NCI-H345 treated with DMSO at 0.1 percent for 48 hours (cell line): ENCODE data around the gene FBXW2.
"Not testable (repeated sequence)": the region's sequence is repeated elsewhere in the genome, so short reads cannot be mapped to it uniquely, and the experiment has no call there.

ENCODE experiments used
- DNase-seq: peaks from one replicate; lab custom pipeline; 2025; ENCODE audit not compliant: unreplicated experiment; lab: John Stamatoyannopoulos, UW

Gene FBXW2

DNA sequence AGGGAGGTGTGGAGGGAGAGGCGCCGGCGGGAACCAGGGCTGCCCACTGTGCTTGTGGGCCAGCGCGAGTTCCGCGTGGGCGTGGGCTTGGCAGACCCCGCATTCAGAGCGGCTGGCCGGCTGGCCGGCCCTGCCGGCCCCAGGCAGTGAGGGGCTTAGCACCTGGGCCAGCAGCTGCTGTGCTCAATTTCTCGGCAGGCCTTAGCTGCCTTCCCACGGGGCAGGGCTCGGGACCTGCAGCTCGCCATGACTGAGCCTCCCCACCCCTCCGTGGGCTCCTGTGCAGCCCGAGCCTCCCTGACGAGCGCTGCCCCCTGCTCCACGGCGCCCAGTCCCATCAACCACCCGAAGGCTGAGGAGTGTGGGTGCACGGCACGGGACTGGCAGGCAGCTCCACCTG lies 46.9 kb downstream of the FBXW2 start:
- DNase-seq: not testable (repeated sequence)

DNA sequence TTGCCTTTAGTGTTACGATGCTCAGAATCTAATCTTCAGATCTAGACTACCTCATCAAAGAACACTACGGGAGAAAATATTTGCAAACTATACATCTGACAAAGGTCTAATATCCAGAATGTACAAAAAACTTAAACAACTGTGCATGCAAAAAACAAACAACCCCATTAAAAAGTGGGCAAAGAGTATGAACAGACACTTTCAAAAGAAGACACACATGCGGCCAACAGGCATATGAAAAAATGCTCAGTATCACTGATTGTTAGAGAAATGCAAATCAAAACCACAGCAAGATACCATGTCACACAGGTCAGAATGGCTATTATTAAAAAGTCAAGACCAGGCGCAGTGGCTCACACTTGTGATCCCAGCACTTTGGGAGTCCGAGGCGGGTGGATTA lies 47.9 kb downstream of the FBXW2 start:
- DNase-seq: no peak

DNA sequence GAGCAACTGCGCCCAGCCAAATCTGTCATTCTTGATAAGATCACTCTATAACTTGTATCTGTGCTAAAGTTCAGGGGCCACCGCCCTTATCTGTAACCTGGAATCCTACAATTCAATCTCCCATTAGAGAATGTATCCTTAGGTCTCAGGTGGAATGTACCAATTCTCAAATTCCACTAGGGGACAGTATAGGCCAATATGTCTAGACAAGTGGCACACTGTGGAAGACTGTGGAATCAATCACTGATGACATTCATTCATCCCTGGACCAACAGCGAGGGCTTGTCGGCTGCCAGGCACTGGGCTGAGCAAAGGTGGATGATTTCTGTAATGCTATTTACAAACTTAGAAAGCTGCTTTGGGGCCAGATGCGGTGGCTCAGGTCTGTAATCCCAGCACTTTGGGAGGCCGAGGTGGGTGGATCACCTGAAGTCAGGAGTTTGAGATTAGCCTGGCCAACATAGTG lies 50.2 kb downstream of the FBXW2 start:
- DNase-seq: no peak

DNA sequence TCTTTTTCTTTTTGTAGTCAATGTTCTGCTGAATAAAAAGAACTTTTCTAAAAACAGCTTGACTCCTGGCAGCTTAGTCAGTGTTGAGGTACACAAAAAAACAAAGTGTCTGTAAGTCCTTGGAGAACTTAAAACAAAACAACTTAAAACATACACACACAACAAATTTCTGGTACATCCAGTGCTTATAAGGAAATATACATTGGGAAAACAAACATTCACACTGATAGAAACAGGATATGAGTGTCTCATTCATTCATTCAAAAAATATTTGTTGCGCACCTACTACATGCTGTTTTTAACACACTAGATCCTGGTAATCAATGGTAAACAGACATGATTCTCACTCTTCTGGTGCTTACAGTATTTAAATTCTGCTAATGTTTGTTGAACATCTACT lies 51.5 kb downstream of the FBXW2 start:
- DNase-seq: no peak

DNA sequence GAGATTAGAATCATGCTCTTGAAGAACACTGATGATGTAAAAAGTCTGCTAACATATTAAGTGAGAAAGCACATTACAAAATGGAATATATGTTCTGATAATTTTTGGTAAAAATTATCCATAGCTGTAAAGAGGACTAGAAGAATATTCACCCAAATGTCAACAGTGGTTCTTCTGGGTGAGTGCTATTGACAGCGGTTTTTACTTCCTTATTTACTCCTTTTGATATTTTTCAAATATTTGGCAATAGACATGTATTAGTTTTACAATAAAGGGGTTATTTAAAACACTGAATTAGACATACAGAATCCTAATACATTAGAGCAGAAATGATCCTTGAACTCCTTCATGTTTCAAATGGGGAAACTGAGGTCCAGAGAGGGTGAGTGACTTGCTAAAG lies 52.0 kb downstream of the FBXW2 start:
- DNase-seq: no peak

DNA sequence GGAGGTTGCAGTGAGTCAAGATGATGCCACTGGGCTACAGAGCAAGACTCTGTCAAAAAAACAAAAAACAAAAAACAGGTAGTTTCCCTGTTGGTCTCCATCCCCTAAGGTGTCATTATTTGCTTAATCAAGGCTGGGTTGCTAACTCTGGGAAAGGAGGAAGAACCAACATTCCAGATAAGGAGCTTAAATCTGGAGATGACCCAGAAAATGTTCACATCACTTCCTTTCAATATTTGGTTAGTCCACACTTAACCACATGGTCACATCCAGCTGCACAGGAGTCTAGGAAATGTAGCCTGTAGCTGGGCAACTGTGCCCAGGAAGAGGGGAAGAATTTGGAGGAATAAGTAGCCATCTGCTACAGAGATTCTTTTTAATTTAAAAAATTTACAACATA lies 53.1 kb downstream of the FBXW2 start:
- DNase-seq: no peak

DNA sequence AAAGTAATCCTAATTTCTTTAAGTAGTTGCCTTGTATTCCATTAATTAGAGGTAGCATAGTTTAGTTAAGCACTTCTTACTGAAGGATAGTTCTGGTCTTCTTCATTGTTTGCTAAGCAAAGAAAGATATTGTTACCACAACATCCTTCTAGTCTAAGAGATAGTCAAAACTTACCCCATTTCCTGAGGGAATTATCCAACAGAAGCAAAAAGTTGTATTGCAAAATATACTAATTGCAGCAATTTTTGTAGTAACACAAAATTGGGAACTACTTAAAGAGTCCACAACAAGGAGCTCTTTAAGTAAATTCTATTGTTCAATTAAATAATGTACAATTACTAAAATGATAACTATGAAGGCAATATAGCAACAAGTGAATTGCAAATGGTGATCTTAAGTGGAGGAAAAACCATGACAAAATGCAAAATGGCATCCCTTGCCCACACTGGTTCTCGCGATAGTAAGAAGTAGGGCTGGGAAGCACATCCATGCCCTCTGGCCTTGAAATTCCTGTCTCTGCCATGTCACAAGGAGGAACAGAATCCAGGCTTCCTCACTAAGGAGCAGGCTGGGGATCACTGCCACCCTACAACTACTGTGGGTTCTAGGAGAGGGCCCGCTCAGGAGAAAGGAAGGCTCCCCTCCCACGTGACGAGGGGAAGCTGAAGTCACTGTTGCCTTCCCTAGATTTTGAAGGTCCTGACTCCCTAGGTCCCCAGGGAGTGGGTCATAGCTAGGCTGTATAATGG lies 55.6 kb downstream of the FBXW2 start:
- DNase-seq: no peak

DNA sequence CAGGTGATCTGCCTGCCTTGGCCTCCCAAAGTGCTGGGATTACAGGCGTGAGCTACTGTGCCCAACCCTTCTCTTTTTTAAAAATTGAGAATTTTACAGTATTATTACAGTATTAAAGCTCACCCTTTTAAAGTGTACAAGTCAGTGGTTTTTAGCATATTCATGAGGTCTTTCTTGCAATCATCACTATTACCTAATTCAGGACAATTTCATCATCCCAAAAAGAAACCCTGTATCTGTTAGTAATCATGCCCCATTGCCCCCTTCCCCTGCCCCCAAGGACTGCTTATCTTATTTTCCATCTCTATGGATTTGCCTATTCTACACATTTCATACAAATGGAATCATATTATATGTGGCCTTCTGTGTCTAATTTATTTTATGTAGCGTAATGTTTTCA lies 56.3 kb downstream of the FBXW2 start:
- DNase-seq: no peak

DNA sequence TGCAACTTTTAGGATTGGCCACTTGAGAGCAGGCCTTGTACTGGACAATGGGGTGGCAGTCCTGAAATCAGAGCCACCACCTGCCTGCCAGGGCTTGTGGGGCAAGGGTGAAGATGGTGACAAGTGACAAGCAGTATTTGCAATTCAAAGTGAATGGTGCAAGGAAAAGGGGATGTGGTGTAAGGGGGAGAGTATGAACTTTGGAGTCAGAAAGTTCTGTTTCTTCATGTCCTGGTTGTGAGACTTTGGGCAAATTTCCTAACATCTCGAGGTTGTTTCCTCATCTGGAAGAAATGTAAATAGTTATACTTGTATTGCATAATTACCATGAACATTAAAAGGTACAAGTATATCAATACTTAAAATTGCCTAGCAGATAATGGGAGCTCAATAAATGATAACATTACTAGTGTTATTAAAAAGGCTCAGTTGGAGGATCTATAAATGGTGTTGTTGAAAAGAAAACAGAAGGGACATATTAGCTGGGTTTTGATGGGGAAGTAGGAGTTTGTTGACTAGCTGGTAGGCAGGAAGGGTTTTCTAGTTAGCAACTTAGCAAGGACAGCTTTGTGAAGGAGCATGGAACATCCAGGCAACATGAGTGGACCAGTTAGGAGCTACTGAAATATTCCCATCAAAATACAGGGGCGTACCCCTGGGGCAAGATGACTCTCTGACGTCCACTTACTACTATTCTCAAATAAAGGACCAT lies 57.6 kb downstream of the FBXW2 start:
- DNase-seq: no peak

DNA sequence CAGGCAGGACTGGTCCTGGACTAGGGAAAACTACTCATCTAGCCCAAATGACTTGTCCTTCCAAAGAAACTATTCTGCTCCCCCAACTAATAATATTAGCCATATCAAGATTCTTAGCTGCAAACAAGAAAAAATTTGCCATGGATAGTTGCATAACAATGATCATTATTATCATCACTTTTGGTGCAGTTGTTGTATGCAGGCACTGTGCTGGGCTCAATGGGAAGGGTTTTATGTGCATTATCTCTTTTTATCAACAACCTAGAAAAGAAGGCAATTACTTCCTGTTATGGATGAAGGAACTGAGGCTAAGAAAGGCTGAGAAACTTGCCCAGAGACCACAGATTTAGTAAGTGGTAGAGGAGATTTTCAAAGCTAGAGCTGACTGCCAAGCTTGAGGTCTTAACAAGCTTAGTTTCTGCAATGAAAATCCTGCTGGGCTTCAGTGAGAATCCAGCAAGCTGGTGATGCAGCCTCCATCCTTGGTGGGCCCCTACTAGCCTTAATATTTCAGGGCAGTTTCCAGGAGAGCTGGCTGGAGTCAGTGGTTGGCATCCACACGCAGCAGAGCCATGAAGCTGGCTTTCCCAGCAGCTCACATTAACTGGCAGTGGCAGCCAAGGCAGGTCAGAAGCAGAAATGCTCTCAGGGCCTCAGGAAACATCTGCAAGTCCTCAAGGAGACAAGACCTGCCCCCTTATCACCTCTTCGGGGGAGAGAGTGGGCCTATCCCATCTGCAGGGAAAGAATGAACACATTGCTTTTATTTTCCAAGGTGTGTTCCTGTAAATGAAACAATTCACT lies 58.4 kb downstream of the FBXW2 start:
- DNase-seq: no peak

DNA sequence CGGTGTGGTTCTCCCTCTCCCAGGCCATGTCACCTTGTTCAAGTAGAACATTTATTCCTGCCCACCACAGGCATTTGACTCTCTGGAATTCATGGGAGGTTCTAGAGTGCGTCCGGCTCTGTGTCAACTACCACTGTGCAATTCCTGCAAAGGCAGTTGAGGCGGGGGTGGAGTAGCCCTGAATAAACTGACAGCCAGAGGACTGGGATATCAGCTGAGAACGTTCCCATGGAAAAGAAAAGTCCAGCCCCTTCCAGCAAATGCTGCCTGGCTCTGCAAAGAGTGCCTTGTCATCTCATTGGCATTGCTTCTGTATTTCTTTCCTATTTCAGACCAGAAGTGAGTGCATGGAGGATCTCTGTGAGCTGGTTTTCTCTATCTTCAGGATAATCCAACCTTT lies 60.0 kb downstream of the FBXW2 start:
- no peak for DNase-seq

DNA sequence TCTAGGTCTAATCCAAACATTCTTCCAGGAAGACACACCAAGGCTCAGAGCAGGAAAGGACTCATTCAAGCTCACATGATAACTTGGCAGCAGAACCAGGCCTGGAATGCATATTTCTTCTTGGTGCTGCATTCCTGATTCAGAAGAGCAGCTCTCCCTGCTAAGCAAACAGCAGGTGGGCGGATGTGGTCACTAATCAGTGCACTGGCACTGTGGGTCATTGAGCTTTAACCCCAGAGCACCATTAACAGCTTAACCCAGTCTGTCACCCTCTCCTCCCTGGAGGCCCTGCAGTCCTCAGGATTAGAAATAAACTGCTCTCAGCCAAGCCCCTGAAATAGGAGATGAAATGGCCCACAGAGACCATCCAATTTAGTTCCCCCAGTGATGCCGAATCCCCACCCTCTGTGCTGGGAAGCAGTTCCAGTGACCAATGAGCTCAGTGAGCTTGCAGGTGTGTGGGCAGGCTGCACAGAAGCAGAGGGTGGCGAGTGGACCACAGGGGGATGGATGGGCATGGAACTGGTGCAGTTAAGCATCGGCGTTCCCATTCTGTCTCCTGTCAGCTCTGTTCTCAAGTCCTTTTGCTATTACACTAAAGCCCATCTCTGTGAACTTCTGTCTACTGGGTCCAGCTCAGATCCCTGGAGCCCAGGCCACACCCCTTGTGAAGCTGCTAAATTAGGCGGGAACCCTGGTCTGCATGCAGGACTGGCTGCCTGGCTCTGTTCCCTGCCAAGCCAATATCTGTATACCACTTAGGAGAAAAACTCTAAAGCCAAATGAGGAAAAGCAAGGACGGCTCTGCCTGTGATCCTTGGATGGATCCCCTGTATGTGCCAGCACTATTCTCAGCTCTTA lies 62.3 kb downstream of the FBXW2 start:
- no peak for DNase-seq

DNA sequence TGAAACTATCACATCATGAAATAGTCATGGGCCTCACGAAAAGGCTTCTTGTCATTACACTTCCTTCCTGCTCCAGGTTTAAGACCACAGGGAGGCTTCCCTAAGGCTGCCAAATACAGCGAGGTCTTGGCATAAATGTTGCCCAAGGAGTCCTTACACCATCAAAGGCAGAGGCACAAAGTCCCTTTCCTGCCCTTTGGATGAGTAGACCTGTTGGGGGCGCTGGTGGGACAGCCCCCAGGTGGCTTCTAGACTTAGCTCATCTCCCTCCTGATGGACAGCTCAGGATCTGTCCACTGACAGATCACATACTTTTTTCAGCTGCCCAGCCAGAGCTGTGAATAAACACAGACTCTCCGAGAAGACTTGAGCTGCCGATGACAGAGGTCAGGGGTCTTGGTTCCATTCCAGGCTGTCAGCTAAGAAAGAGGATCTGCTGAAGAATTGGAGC lies 63.4 kb downstream of the FBXW2 start:
- DNase-seq: no peak

DNA sequence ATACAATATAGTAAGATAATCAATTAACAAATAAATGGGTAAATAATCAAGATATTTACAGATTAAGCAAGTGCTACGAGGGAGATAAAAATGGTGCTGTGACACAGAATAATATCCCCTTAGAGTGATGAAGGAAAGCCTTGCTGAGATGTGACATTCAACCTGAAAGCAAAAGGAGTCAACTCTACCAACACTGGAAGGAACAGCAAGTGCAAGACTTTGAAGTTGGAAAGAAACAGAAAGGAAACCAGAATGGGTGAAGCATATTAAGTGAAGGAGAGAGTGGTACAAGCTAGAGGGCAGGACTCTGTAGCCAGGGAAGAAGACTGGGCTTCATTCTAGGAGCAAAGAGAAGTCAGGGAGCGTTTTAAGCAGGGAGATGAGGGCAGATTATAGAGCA lies 66.7 kb downstream of the FBXW2 start:
- DNase-seq: no peak

DNA sequence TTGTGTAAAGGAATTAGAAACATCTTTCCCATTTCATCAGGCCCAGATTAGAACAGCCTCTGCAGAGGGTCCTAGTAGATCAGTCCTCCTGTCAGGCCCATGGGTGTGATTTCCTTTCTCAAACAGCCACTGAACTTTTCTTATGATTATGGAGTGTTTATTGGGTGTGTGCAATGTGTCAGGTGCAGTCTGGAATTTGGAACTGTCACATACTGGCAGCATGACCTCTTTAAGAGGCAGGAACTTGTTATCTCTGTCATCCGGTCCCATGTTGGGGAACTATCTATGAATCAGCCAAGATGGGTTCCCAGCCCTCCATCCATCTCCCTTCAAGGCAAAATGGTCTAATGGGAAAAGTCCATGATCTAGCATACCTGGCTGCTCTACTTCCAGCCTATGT lies 67.3 kb downstream of the FBXW2 start:
- DNase-seq: no peak

DNA sequence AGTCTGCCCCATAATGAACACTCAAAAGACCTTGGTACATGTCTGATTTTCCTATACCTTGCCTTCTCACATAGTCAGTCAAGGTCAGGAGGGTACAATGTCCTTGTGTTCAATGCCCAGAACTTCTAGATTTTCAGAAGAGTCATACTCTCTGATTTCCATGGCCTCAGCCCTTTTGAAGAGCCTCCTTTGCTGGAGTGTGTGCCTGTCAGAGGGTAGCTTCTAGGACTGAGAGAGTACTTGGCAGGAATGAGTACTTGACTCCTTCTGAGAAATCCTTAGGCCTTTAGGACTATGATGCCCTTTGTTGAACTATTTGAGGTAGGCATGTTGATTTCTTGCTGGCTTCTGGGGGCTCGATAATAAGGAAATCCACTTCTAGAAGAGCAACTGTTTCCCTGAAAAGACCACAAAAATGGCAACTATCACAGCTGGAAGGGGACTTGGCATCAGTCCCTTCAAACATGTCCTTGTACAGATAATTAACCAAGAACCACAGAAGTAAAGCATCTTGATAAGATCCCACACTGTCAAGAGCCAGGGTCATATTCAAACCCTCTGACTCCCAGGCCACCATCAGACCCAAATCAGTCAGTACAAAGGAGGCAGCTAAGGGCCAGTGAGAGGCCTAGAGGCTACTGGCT lies 68.3 kb downstream of the FBXW2 start:
- DNase-seq: no peak

DNA sequence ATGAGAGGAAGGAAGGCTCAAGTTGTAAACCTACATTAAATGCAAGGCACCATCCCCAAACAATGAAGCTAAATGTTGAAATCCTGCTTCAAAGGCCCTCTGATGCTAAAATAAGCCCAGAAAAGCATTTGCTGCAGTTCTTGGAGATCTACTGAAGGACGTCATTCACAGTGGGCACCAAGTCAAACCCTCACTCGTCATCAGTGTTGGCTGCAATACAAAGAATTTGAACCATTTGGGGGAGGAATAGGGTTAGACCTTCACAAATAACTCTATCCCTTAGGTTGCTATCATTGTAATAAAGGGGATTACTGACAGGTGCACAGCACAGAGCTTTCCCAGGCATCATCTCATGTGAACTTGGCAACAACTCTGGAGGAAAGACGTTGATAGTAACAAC lies 69.7 kb downstream of the FBXW2 start:
- DNase-seq: no peak

DNA sequence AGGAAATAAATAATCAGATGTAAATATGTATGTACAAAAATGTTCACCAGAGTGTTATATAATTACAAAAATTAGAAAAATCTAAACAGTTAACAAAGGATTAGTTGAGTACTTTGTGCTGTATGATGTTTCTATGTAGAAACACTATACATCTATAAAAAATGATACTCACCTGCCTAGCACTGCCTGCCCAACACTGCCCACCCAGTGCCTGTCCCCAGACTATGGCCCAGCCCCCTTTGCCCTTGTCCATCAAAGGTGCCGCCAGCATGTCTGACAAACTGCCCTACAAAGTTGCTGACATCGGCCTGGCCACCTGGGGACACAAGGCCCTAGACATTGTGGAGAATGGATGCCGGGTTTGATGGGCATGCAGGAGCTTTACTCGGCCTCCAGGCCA lies 72.8 kb downstream of the FBXW2 start:
- DNase-seq: no peak

DNA sequence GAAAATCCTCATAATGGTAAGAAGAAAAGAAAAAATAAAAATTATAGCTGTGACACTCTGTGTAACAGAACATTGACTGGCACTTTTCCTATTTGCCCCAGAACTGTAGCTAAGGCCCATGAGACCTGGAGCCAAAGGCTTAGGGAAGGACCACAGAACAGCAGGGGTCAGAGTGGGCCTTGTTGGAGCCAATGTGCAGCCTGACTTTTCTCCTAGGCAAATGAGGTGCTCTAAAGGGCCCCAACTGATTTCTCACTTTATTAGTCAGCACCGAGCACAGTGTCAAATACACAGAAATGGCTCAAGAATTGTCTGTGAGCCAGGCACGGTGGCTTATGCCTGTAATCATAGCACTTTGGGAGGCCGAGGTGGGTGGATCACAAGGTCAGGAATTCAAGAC lies 74.9 kb downstream of the FBXW2 start:
- no peak for DNase-seq

DNA sequence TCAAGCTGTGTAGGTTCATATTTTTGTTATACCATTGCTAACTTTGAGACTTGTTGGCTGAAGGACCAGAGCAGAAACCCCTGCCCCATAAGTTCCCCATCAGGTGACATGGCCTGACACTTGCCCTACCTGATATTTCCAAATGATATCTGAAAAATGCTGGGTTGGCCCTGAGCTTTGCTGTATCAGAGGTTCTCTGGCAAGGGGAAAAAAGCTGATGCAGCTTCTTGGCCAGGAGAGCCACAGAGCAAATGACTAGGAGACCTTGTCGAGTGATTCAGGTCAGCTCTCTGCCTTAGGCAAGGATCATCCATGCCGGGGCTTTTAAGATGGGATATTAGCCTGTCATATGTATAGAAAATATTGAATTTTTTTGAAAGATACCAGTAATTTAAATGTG lies 76.0 kb downstream of the FBXW2 start:
- DNase-seq: no peak
